ENCODE results near the gene SLC27A2.

The SLC27A2 gene

DNA sequence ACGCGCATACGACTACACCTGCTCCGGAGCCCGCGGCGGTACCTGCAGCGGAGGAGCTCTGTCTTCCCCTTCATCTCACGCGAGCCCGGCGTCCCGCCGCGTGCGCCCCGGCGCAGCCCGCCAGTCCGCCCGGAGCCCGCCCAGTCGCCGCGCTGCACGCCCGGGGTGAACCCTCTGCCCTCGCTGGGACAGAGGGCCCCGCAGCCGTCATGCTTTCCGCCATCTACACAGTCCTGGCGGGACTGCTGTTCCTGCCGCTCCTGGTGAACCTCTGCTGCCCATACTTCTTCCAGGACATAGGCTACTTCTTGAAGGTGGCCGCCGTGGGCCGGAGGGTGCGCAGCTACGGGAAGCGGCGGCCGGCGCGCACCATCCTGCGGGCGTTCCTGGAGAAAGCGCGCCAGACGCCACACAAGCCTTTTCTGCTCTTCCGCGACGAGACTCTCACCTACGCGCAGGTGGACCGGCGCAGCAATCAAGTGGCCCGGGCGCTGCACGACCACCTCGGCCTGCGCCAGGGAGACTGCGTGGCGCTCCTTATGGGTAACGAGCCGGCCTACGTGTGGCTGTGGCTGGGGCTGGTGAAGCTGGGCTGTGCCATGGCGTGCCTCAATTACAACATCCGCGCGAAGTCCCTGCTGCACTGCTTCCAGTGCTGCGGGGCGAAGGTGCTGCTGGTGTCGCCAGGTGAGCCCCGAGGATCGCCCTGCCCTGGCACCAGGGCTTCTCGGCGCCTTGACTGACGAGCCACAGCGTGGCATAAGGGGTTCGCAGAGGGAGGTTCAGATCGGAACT, 420 bp downstream of the SLC27A2 start:
- peak; percentile 84 for ATAC-seq
- TF ChIP-seq OSR1 (CRISPR knock-in tag; IDR thresholded peaks at IDR 0.05) (no peak), ZFP30 (CRISPR knock-in tag; IDR thresholded peaks at IDR 0.05) (no peak), TCF4 (CRISPR knock-in tag; IDR thresholded peaks at IDR 0.05; ENCODE audit: borderline replicate concordance) (no peak), ISL1 (CRISPR knock-in tag; IDR thresholded peaks at IDR 0.05) (no peak), ZNF8 (CRISPR knock-in tag; IDR thresholded peaks at IDR 0.05) (no peak), PPARA (CRISPR knock-in tag; IDR thresholded peaks at IDR 0.05; ENCODE audit: borderline replicate concordance) (no peak), GLIS3 (CRISPR knock-in tag; IDR thresholded peaks at IDR 0.05) (no peak), BACH2 (CRISPR knock-in tag; IDR thresholded peaks at IDR 0.05; ENCODE audit: borderline replicate concordance) (no peak), ARNTL (CRISPR knock-in tag; IDR thresholded peaks at IDR 0.05; ENCODE audit: borderline replicate concordance, low read depth) (no peak), ZNF70 (CRISPR knock-in tag; IDR thresholded peaks at IDR 0.05) (no peak)
- TF ChIP-seq, protein P1, sequence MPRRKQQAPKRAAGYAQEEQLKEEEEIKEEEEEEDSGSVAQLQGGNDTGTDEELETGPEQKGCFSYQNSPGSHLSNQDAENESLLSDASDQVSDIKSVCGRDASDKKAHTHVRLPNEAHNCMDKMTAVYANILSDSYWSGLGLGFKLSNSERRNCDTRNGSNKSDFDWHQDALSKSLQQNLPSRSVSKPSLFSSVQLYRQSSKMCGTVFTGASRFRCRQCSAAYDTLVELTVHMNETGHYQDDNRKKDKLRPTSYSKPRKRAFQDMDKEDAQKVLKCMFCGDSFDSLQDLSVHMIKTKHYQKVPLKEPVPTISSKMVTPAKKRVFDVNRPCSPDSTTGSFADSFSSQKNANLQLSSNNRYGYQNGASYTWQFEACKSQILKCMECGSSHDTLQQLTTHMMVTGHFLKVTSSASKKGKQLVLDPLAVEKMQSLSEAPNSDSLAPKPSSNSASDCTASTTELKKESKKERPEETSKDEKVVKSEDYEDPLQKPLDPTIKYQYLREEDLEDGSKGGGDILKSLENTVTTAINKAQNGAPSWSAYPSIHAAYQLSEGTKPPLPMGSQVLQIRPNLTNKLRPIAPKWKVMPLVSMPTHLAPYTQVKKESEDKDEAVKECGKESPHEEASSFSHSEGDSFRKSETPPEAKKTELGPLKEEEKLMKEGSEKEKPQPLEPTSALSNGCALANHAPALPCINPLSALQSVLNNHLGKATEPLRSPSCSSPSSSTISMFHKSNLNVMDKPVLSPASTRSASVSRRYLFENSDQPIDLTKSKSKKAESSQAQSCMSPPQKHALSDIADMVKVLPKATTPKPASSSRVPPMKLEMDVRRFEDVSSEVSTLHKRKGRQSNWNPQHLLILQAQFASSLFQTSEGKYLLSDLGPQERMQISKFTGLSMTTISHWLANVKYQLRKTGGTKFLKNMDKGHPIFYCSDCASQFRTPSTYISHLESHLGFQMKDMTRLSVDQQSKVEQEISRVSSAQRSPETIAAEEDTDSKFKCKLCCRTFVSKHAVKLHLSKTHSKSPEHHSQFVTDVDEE (CRISPR knock-in tag; IDR thresholded peaks at IDR 0.05): no peak
- TF ChIP-seq, protein P2, sequence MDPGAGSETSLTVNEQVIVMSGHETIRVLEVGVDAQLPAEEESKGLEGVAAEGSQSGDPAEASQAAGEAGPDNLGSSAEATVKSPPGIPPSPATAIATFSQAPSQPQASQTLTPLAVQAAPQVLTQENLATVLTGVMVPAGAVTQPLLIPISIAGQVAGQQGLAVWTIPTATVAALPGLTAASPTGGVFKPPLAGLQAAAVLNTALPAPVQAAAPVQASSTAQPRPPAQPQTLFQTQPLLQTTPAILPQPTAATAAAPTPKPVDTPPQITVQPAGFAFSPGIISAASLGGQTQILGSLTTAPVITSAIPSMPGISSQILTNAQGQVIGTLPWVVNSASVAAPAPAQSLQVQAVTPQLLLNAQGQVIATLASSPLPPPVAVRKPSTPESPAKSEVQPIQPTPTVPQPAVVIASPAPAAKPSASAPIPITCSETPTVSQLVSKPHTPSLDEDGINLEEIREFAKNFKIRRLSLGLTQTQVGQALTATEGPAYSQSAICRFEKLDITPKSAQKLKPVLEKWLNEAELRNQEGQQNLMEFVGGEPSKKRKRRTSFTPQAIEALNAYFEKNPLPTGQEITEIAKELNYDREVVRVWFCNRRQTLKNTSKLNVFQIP (CRISPR knock-in tag; IDR thresholded peaks at IDR 0.05; ENCODE audit: borderline replicate concordance, low read depth): no peak
- TF ChIP-seq, protein P3, sequence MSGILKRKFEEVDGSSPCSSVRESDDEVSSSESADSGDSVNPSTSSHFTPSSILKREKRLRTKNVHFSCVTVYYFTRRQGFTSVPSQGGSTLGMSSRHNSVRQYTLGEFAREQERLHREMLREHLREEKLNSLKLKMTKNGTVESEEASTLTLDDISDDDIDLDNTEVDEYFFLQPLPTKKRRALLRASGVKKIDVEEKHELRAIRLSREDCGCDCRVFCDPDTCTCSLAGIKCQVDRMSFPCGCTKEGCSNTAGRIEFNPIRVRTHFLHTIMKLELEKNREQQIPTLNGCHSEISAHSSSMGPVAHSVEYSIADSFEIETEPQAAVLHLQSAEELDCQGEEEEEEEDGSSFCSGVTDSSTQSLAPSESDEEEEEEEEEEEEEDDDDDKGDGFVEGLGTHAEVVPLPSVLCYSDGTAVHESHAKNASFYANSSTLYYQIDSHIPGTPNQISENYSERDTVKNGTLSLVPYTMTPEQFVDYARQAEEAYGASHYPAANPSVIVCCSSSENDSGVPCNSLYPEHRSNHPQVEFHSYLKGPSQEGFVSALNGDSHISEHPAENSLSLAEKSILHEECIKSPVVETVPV (CRISPR knock-in tag; IDR thresholded peaks at IDR 0.05): no peak

DNA sequence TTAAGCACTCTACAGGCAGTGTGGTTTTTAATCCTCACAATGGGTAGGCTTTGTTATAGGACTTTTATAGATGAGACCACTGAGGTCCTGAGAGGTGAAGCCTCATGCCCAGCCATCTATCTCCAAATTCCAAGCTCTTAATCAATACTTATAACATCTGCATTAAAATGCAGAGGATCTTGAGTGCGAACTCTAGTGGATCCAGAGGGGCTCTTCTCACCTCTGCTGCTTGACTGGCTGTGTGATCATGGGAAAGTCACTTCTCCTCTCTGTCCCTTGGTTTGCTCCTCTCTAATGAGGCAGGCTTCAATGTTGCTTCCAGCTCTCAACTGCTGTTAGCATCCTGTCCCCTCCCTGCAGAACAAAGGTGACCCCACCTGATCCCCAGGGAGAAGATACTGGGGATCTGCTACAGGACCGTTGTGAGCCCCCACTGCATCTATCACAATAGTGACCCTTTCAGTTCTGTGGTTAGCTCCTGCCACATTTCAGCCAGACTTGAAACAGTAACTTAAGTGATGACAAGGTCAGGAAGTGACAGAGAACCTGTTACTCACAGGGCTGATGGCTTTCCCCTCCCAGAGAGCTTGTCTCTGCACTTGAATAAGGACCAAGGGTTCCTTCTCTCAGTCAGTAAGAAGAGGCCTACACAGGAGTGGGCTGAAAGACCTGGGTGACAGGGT, 1.3 kb downstream of the SLC27A2 start:
- TF ChIP-seq, protein P2 (CRISPR knock-in tag; IDR thresholded peaks at IDR 0.05; ENCODE audit: borderline replicate concordance, low read depth): no peak
- TF ChIP-seq, protein P1 (CRISPR knock-in tag; IDR thresholded peaks at IDR 0.05): no peak
- TF ChIP-seq TCF4 (CRISPR knock-in tag; IDR thresholded peaks at IDR 0.05; ENCODE audit: borderline replicate concordance) (no peak), BACH2 (CRISPR knock-in tag; IDR thresholded peaks at IDR 0.05; ENCODE audit: borderline replicate concordance) (no peak), OSR1 (CRISPR knock-in tag; IDR thresholded peaks at IDR 0.05) (no peak), SNAI2 (CRISPR knock-in tag; IDR thresholded peaks at IDR 0.05) (no peak), ZNF565 (CRISPR knock-in tag; conservative IDR thresholded peaks at IDR 0.05; ENCODE audit: low read depth) (no peak), ARNTL (CRISPR knock-in tag; IDR thresholded peaks at IDR 0.05; ENCODE audit: borderline replicate concordance, low read depth) (no peak), RARB (CRISPR knock-in tag; IDR thresholded peaks at IDR 0.05) (no peak), PPARA (CRISPR knock-in tag; IDR thresholded peaks at IDR 0.05; ENCODE audit: borderline replicate concordance) (no peak), ZC3H10 (CRISPR knock-in tag; IDR thresholded peaks at IDR 0.05) (no peak), ZFP3 (CRISPR knock-in tag; IDR thresholded peaks at IDR 0.05) (no peak), ZFP30 (CRISPR knock-in tag; IDR thresholded peaks at IDR 0.05) (no peak), GLIS3 (CRISPR knock-in tag; IDR thresholded peaks at IDR 0.05) (no peak)
- TF ChIP-seq, protein P4, sequence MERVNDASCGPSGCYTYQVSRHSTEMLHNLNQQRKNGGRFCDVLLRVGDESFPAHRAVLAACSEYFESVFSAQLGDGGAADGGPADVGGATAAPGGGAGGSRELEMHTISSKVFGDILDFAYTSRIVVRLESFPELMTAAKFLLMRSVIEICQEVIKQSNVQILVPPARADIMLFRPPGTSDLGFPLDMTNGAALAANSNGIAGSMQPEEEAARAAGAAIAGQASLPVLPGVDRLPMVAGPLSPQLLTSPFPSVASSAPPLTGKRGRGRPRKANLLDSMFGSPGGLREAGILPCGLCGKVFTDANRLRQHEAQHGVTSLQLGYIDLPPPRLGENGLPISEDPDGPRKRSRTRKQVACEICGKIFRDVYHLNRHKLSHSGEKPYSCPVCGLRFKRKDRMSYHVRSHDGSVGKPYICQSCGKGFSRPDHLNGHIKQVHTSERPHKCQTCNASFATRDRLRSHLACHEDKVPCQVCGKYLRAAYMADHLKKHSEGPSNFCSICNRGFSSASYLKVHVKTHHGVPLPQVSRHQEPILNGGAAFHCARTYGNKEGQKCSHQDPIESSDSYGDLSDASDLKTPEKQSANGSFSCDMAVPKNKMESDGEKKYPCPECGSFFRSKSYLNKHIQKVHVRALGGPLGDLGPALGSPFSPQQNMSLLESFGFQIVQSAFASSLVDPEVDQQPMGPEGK (CRISPR knock-in tag; IDR thresholded peaks at IDR 0.05; ENCODE audit: borderline replicate concordance): no peak
- TF ChIP-seq, protein P5, sequence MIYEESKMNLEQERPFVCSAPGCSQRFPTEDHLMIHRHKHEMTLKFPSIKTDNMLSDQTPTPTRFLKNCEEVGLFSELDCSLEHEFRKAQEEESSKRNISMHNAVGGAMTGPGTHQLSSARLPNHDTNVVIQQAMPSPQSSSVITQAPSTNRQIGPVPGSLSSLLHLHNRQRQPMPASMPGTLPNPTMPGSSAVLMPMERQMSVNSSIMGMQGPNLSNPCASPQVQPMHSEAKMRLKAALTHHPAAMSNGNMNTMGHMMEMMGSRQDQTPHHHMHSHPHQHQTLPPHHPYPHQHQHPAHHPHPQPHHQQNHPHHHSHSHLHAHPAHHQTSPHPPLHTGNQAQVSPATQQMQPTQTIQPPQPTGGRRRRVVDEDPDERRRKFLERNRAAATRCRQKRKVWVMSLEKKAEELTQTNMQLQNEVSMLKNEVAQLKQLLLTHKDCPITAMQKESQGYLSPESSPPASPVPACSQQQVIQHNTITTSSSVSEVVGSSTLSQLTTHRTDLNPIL (CRISPR knock-in tag; IDR thresholded peaks at IDR 0.05; ENCODE audit: low read depth): no peak
- TF ChIP-seq, protein P3 (CRISPR knock-in tag; IDR thresholded peaks at IDR 0.05): no peak

More for the DNA sequence above, 1.3 kb downstream of the SLC27A2 start:
- no peak for ATAC-seq

Data from SK-N-SH treated with all-trans-retinoic acid at 6 μM for 48 hours (cell line).